ENCODE results near the gene CDH4. TPM values are rescaled to one million over a fixed set of nuclear protein-coding genes. Genes with fewer than 3 reads are reported as not detected.

Gene CDH4
- total RNA-seq, 1 donor from 2014 or later, result 3.2 TPM

- H3K36me3 ChIP-seq (ENCODE audit: insufficient read depth, low read length), result no peaks in the 10 kb centered on the region
- FAIRE-seq (no peak), DNase-seq (ENCODE audit: low read depth) (no peak)
- H2AFZ ChIP-seq (ENCODE audit: low read depth, low read length), result no peak overlapping the region
- no peak overlapping the region for H3K9ac ChIP-seq (ENCODE audit: low read length)
- no peaks in the 10 kb centered on the region for H3K9me3 ChIP-seq (ENCODE audit: insufficient read depth, low read depth, low read length)
- H3K9me3 Mint-ChIP-seq (ENCODE audit: unreplicated experiment), result no peaks in the 10 kb centered on the region
- TF ChIP-seq, protein P1, sequence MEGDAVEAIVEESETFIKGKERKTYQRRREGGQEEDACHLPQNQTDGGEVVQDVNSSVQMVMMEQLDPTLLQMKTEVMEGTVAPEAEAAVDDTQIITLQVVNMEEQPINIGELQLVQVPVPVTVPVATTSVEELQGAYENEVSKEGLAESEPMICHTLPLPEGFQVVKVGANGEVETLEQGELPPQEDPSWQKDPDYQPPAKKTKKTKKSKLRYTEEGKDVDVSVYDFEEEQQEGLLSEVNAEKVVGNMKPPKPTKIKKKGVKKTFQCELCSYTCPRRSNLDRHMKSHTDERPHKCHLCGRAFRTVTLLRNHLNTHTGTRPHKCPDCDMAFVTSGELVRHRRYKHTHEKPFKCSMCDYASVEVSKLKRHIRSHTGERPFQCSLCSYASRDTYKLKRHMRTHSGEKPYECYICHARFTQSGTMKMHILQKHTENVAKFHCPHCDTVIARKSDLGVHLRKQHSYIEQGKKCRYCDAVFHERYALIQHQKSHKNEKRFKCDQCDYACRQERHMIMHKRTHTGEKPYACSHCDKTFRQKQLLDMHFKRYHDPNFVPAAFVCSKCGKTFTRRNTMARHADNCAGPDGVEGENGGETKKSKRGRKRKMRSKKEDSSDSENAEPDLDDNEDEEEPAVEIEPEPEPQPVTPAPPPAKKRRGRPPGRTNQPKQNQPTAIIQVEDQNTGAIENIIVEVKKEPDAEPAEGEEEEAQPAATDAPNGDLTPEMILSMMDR (IDR thresholded peaks at IDR 0.05; ENCODE audit: insufficient read depth, low read depth, low read length), result no peak
- TF ChIP-seq EZH2 (IDR thresholded peaks at IDR 0.05; ENCODE audit: insufficient read depth, low read length), result no peak
- H3K36me3 Mint-ChIP-seq (ENCODE audit: low read depth, unreplicated experiment), result no peaks in the 10 kb centered on the region
- H3K79me2 ChIP-seq (ENCODE audit: insufficient read depth, low read length), result peaks cover 4% of the 10 kb centered on the region
- no peak overlapping the region for H3K4me2 ChIP-seq (ENCODE audit: low read length)
- H3K4me1 ChIP-seq (ENCODE audit: insufficient read depth, low read length), result no peaks in the 10 kb centered on the region
- H3K27me3 Mint-ChIP-seq (ENCODE audit: low read depth, unreplicated experiment), result peaks cover 48% of the 10 kb centered on the region
- H3K27ac ChIP-seq (ENCODE audit: low read depth, low read length), result no peak overlapping the region
- no peak overlapping the region for H3K27ac Mint-ChIP-seq (ENCODE audit: unreplicated experiment)
- H3K27me3 ChIP-seq (ENCODE audit: insufficient read depth, low read length), result no peaks in the 10 kb centered on the region
- no peak overlapping the region for H3K4me3 ChIP-seq (ENCODE audit: insufficient read depth, low read depth, low read length)
- peaks cover 27% of the 10 kb centered on the region for H4K20me1 ChIP-seq (ENCODE audit: insufficient read depth, low read length)
- no peak overlapping the region for H3K4me3 Mint-ChIP-seq (ENCODE audit: unreplicated experiment)
- H3K4me1 Mint-ChIP-seq (ENCODE audit: low read depth, unreplicated experiment), result no peaks in the 10 kb centered on the region
Measured at GRCh38 chr20:61322151-61322865, 70.2 kb downstream of the CDH4 start.

DNA sequence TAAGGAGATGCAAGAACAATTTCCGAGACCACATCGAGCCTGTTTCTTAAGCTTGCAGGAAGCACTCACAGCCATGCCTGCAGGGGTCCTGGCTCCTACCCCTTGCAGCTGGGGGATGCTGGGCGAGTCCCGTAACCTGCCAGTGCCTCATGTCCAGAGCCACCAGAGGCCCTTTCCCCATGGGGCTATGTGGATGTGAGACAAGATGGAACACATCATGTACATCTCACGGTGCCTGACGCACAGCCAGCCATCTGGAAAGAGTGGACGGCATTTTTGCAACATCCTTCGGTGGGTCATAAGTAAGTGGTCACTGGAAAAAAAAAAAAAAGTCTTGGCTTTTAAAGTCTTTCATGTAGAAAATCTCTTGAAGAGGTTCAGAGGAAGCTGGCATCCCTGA lies 72.8 kb downstream of the CDH4 start:
- H3K9ac ChIP-seq (ENCODE audit: low read length), result no peak overlapping the region
- peaks cover 4% of the 10 kb centered on the region for H3K79me2 ChIP-seq (ENCODE audit: insufficient read depth, low read length)
- H3K4me3 Mint-ChIP-seq (ENCODE audit: unreplicated experiment), result no peak overlapping the region
- no peak for FAIRE-seq
- peaks cover 2% of the 10 kb centered on the region for H3K9me3 ChIP-seq (ENCODE audit: insufficient read depth, low read depth, low read length)
- H3K4me1 Mint-ChIP-seq (ENCODE audit: low read depth, unreplicated experiment), result no peaks in the 10 kb centered on the region
- peaks cover 19% of the 10 kb centered on the region for H4K20me1 ChIP-seq (ENCODE audit: insufficient read depth, low read length)
- peaks cover 54% of the 10 kb centered on the region for H3K27me3 Mint-ChIP-seq (ENCODE audit: low read depth, unreplicated experiment)
- H2AFZ ChIP-seq (ENCODE audit: low read depth, low read length), result no peak overlapping the region
- H3K4me2 ChIP-seq (ENCODE audit: low read length), result no peak overlapping the region
- no peaks in the 10 kb centered on the region for H3K36me3 ChIP-seq (ENCODE audit: insufficient read depth, low read length)
- no peaks in the 10 kb centered on the region for H3K4me1 ChIP-seq (ENCODE audit: insufficient read depth, low read length)
- no peaks in the 10 kb centered on the region for H3K27me3 ChIP-seq (ENCODE audit: insufficient read depth, low read length)
- no peak overlapping the region for H3K27ac Mint-ChIP-seq (ENCODE audit: unreplicated experiment)
- no peaks in the 10 kb centered on the region for H3K36me3 Mint-ChIP-seq (ENCODE audit: low read depth, unreplicated experiment)
- TF ChIP-seq, protein P1 (IDR thresholded peaks at IDR 0.05; ENCODE audit: insufficient read depth, low read depth, low read length), result no peak
- TF ChIP-seq EZH2 (IDR thresholded peaks at IDR 0.05; ENCODE audit: insufficient read depth, low read length), result no peak
- peaks cover 1% of the 10 kb centered on the region for H3K9me3 Mint-ChIP-seq (ENCODE audit: unreplicated experiment)
- DNase-seq (ENCODE audit: low read depth), result no peak
- H3K4me3 ChIP-seq (ENCODE audit: insufficient read depth, low read depth, low read length), result no peak overlapping the region
- H3K27ac ChIP-seq (ENCODE audit: low read depth, low read length), result no peak overlapping the region

DNA sequence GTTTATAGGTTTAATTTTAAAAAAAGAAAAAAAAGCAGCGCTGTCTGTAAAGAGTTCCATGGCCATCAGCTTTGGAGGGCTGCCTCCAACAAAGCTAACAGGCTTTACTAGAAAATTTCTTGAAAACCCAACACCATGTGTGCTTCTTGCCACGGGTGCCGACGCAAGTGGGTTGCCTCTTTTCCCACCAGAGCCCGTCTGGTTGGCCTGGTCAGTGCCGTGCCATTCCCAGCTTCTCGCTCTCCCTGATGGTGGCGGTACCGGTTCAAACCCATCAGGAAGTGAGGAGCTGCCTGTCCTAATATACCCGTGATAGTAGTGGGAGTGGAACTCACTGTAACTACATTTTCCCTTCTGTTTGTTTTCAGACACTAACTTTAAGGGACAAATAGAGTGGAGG lies 73.7 kb downstream of the CDH4 start:
- Histone ChIP-seq H2AFZ (ENCODE audit: low read depth, low read length) (no peak overlapping the region), H3K27me3 (ENCODE audit: insufficient read depth, low read length) (no peaks in the 10 kb centered on the region), H3K36me3 (ENCODE audit: insufficient read depth, low read length) (no peaks in the 10 kb centered on the region), H3K9ac (ENCODE audit: low read length) (no peak overlapping the region), H3K4me1 (ENCODE audit: insufficient read depth, low read length) (no peaks in the 10 kb centered on the region), H3K9me3 (ENCODE audit: insufficient read depth, low read depth, low read length) (peaks cover 2% of the 10 kb centered on the region), H3K79me2 (ENCODE audit: insufficient read depth, low read length) (peaks cover 4% of the 10 kb centered on the region), H3K27ac (ENCODE audit: low read depth, low read length) (no peak overlapping the region), H3K4me2 (ENCODE audit: low read length) (no peak overlapping the region), H3K4me3 (ENCODE audit: insufficient read depth, low read depth, low read length) (no peak overlapping the region), H4K20me1 (ENCODE audit: insufficient read depth, low read length) (peaks cover 16% of the 10 kb centered on the region)
- H3K36me3 Mint-ChIP-seq (ENCODE audit: low read depth, unreplicated experiment), result no peaks in the 10 kb centered on the region
- H3K4me1 Mint-ChIP-seq (ENCODE audit: low read depth, unreplicated experiment), result no peaks in the 10 kb centered on the region
- FAIRE-seq, result no peak
- no peak for DNase-seq (ENCODE audit: low read depth)
- H3K27ac Mint-ChIP-seq (ENCODE audit: unreplicated experiment), result no peak overlapping the region
- H3K27me3 Mint-ChIP-seq (ENCODE audit: low read depth, unreplicated experiment), result peaks cover 58% of the 10 kb centered on the region
- peaks cover 1% of the 10 kb centered on the region for H3K9me3 Mint-ChIP-seq (ENCODE audit: unreplicated experiment)
- TF ChIP-seq EZH2 (IDR thresholded peaks at IDR 0.05; ENCODE audit: insufficient read depth, low read length), result no peak
- H3K4me3 Mint-ChIP-seq (ENCODE audit: unreplicated experiment), result no peak overlapping the region

Data from astrocyte (in vitro differentiated cells and primary cell).